ENCODE measurements around the gene FBXL20. TPM values are rescaled to one million over a fixed set of nuclear protein-coding genes. Genes with fewer than 3 reads are reported as not detected.

FBXL20 gene
- total and polyA plus RNA-seq, 2 donors (not counting 1 experiment from before 2014, with no cell fraction given) = 7.6 to 14.5 TPM

- peaks cover 3% of the 10 kb centered on the region for H3K4me1 ChIP-seq (ENCODE audit: control insufficient read depth, extremely low read depth, insufficient read depth, low read length)
- no peaks in the 10 kb centered on the region for H3K27me3 ChIP-seq (ENCODE audit: control insufficient read depth, insufficient read depth, low read length)
- no peaks in the 10 kb centered on the region for H3K36me3 ChIP-seq (ENCODE audit: control insufficient read depth, insufficient read depth, low read length)
- no peaks in the 10 kb centered on the region for H3K79me2 ChIP-seq (ENCODE audit: control insufficient read depth, insufficient read depth, low read length)
- H3K4me2 ChIP-seq (ENCODE audit: extremely low read depth, insufficient read depth, low read length) = no peak overlapping the region
- no peak overlapping the region for H3K4me3 ChIP-seq (replicated peaks in 1 of 4; ENCODE audit: control extremely low read depth in 1 of 4, insufficient read depth in 1 of 4, low read depth in 3 of 4, low read length in 4 of 4)
- TF ChIP-seq CTCF (conservative IDR thresholded peaks at IDR 0.05 in 1 of 2, IDR thresholded peaks at IDR 0.05 in 1 of 2; ENCODE audit: low read depth in 1 of 2, low read length in 2 of 2) (no peak), EZH2 (IDR thresholded peaks at IDR 0.05; ENCODE audit: low read length, missing control alignments) (no peak)
- DNase-seq (ENCODE audit: low read depth in 2 of 2) = no peak
- no peak overlapping the region for H3K9ac ChIP-seq (ENCODE audit: insufficient read depth, low read length)
- no peaks in the 10 kb centered on the region for H3K9me3 ChIP-seq (ENCODE audit: control insufficient read depth, insufficient read depth, low read depth, low read length)
- H4K20me1 ChIP-seq (ENCODE audit: control insufficient read depth, extremely low read depth, insufficient read depth, low read length) = no peaks in the 10 kb centered on the region
- H3K27ac ChIP-seq (ENCODE audit: insufficient read depth, low read length) = no peak overlapping the region
- H2AFZ ChIP-seq (ENCODE audit: low read length) = no peak overlapping the region
Observed at GRCh38 chr17:39276113-39276512, 125.3 kb downstream of the FBXL20 start.

- Histone ChIP-seq H3K4me2 (ENCODE audit: extremely low read depth, insufficient read depth, low read length) (no peak overlapping the region), H3K9ac (ENCODE audit: insufficient read depth, low read length) (no peak overlapping the region), H3K9me3 (ENCODE audit: control insufficient read depth, insufficient read depth, low read depth, low read length) (no peaks in the 10 kb centered on the region), H3K36me3 (ENCODE audit: control insufficient read depth, insufficient read depth, low read length) (no peaks in the 10 kb centered on the region), H3K79me2 (ENCODE audit: control insufficient read depth, insufficient read depth, low read length) (no peaks in the 10 kb centered on the region), H3K4me1 (ENCODE audit: control insufficient read depth, extremely low read depth, insufficient read depth, low read length) (no peaks in the 10 kb centered on the region), H3K4me3 (replicated peaks in 1 of 4; ENCODE audit: control extremely low read depth in 1 of 4, insufficient read depth in 1 of 4, low read depth in 3 of 4, low read length in 4 of 4) (no peak overlapping the region), H4K20me1 (ENCODE audit: control insufficient read depth, extremely low read depth, insufficient read depth, low read length) (no peaks in the 10 kb centered on the region), H3K27me3 (ENCODE audit: control insufficient read depth, insufficient read depth, low read length) (no peaks in the 10 kb centered on the region), H2AFZ (ENCODE audit: low read length) (no peak overlapping the region), H3K27ac (ENCODE audit: insufficient read depth, low read length) (no peak overlapping the region)
- no peak for TF ChIP-seq EZH2 (IDR thresholded peaks at IDR 0.05; ENCODE audit: low read length, missing control alignments)
- TF ChIP-seq CTCF (conservative IDR thresholded peaks at IDR 0.05 in 1 of 2, IDR thresholded peaks at IDR 0.05 in 1 of 2; ENCODE audit: low read depth in 1 of 2, low read length in 2 of 2) = no peak
- peak in 1 of 2 donors; percentile 64 for DNase-seq (ENCODE audit: low read depth in 2 of 2)
Observed at GRCh38 chr17:39271546-39271945, 129.9 kb downstream of the FBXL20 start.

DNA sequence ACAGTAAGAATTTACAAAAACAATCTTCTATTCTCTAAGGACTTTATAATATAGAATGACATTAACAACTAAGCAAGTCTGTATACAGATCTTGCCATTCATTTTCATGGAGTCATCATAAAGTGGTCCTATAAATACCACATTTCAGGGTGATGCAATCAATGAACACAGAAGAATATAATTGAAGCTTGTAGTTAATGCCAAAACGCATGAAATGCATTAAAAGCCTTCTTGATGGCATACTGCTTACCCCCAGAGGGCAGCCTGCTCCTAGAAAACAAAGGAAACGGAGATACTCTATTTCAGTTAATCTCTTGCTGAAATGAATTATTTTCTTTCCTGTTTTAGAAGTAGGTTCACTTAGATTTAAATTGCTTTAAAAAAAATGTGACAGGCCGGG, 130.5 kb downstream of the FBXL20 start:
- peak; percentile 38 to 92 for DNase-seq (ENCODE audit: low read depth in 2 of 2)
- Histone ChIP-seq H3K27me3 (ENCODE audit: control insufficient read depth, insufficient read depth, low read length) (no peaks in the 10 kb centered on the region), H3K9me3 (ENCODE audit: control insufficient read depth, insufficient read depth, low read depth, low read length) (no peaks in the 10 kb centered on the region), H4K20me1 (ENCODE audit: control insufficient read depth, extremely low read depth, insufficient read depth, low read length) (no peaks in the 10 kb centered on the region), H3K79me2 (ENCODE audit: control insufficient read depth, insufficient read depth, low read length) (no peaks in the 10 kb centered on the region), H3K4me3 (replicated peaks in 1 of 4; ENCODE audit: control extremely low read depth in 1 of 4, insufficient read depth in 1 of 4, low read depth in 3 of 4, low read length in 4 of 4) (no peak overlapping the region), H3K9ac (ENCODE audit: insufficient read depth, low read length) (no peak overlapping the region), H2AFZ (ENCODE audit: low read length) (no peak overlapping the region), H3K27ac (ENCODE audit: insufficient read depth, low read length) (no peak overlapping the region), H3K4me2 (ENCODE audit: extremely low read depth, insufficient read depth, low read length) (no peak overlapping the region), H3K4me1 (ENCODE audit: control insufficient read depth, extremely low read depth, insufficient read depth, low read length) (no peaks in the 10 kb centered on the region), H3K36me3 (ENCODE audit: control insufficient read depth, insufficient read depth, low read length) (no peaks in the 10 kb centered on the region)
- no peak for TF ChIP-seq EZH2 (IDR thresholded peaks at IDR 0.05; ENCODE audit: low read length, missing control alignments)
- TF ChIP-seq CTCF (conservative IDR thresholded peaks at IDR 0.05 in 1 of 2, IDR thresholded peaks at IDR 0.05 in 1 of 2; ENCODE audit: low read depth in 1 of 2, low read length in 2 of 2) = peak; percentile 70 to 76

All from fibroblast of lung (primary cell).